K562 (cell line): ENCODE measurements around the gene SORCS2. TPM values are rescaled to one million over a fixed set of nuclear protein-coding genes. Genes with fewer than 3 reads are reported as not detected.

Experiments used
- ATAC-seq: fragments of 200-7000 bp; cut with Tn5 transposase; 3 replicates; pipeline ENCODE4 v1.9.1; 2020; ENCODE audit warnings: moderate library complexity
- BruUV-seq: library from RNA; stranded (reverse); fragments of 400-500 nt; replicated peaks from 2 replicates; lab custom pipeline; 2021; lab: Mats Ljungman, UMichigan
- CTCF ChIA-PET: fragments of 300-600 bp; formaldehyde crosslinking; extraction: SDS; loops from one replicate; lab custom pipeline; 2021; ENCODE audit warnings: low intra/inter-chr PET ratio; lab: Yijun Ruan, JAX
- POLR2A ChIA-PET: fragments of 300-600, 350-650 bp; sonication (Branson Sonifier 250); formaldehyde crosslinking; extraction: SDS; loops from one replicate; lab custom pipeline; 2021; ENCODE audit warnings: antibody characterized with exemption, inconsistent platforms; lab: Yijun Ruan, JAX
- DNase-seq, 4 experiments: peaks; one replicate each; pipeline versions ENCODE4 v3.0.0 to v3.0.0-alpha.2; 2011 to 2018; ENCODE audit warnings: low spot score in 3 of 4, mixed read lengths in 3 of 4; ENCODE audit errors: extremely low read depth in 1 of 4
- FAIRE-seq: peaks from 2 replicates; lab custom pipeline; 2011; peaks lifted over from hg19 to GRCh38; lab: Jason Lieb, UNC
- H2AFZ ChIP-seq: 2 replicates; pipeline ENCODE4 v1.6.0; 2011; ENCODE audit warnings: low read depth, low read length, control low read depth, inconsistent platforms
- H3K27ac ChIP-seq: fragments of 200-600 bp; 3 replicates; pipeline ENCODE4 v1.8.0; 2011; ENCODE audit warnings: low read depth, mild to moderate bottlenecking, control low read depth, inconsistent platforms, low read length, moderate library complexity, mixed read lengths; ENCODE audit errors: extremely low read depth
- H3K27me3 ChIP-seq, 2 experiments: fragments of 300-600 bp in 1 of 2; 2 replicates in 1 of 2; 3 replicates in 1 of 2; pipeline versions ENCODE4 v1.6.0 to v1.8.0; 2011; ENCODE audit warnings: inconsistent platforms in 2 of 2, low read length in 2 of 2, mild to moderate bottlenecking in 1 of 2, mixed read lengths in 1 of 2, moderate library complexity in 1 of 2; ENCODE audit not compliant: control insufficient read depth in 2 of 2, insufficient read depth in 2 of 2
- H3K36me3 ChIP-seq: fragments of 300-600 bp; 3 replicates; pipeline ENCODE4 v1.8.0; 2011; ENCODE audit warnings: mild to moderate bottlenecking, low read length, inconsistent platforms; ENCODE audit not compliant: control insufficient read depth, insufficient read depth
- H3K4me1 ChIP-seq, 2 experiments: fragments of 200-600 bp in 1 of 2; replicated peaks in 1 of 2; 2 replicates in 1 of 2; 3 replicates in 1 of 2; pipeline versions ENCODE4 v1.5.1 to v1.8.0; 2011; ENCODE audit warnings: inconsistent platforms in 2 of 2, low read length in 2 of 2, mild to moderate bottlenecking in 1 of 2, mixed read lengths in 1 of 2, moderate library complexity in 1 of 2; ENCODE audit not compliant: control insufficient read depth in 2 of 2, insufficient read depth in 2 of 2
- H3K4me2 ChIP-seq: 2 replicates; pipeline ENCODE4 v1.6.1; 2011; ENCODE audit warnings: low read length, control low read depth, inconsistent platforms, mixed read lengths; ENCODE audit not compliant: insufficient read depth
- H3K4me3 ChIP-seq: fragments of 200-600 bp; sonication (generic), shearing (Covaris generic); 2 replicates; pipeline ENCODE4 v1.5.1; 2016; ENCODE audit warnings: control low read depth, inconsistent platforms
- H3K79me2 ChIP-seq: fragments of 200-600 bp; 3 replicates; pipeline ENCODE4 v1.8.0; 2011; ENCODE audit warnings: low read length, inconsistent platforms; ENCODE audit not compliant: control insufficient read depth, insufficient read depth
- H3K9ac ChIP-seq, 2 experiments: 2 replicates each; pipeline versions ENCODE4 v1.6.0 to v1.6.1; 2011; ENCODE audit warnings: low read depth in 2 of 2, low read length in 2 of 2, control low read depth in 1 of 2, inconsistent platforms in 1 of 2, mild to moderate bottlenecking in 1 of 2, mixed read lengths in 1 of 2; ENCODE audit not compliant: insufficient read depth in 1 of 2
- H3K9me1 ChIP-seq: one replicate; pipeline ENCODE4 v1.6.0; 2011; ENCODE audit warnings: inconsistent platforms, mild to moderate bottlenecking, low read length, moderate library complexity; ENCODE audit not compliant: control insufficient read depth, insufficient read depth
- H3K9me3 ChIP-seq: replicated peaks from 2 replicates; pipeline ENCODE4 v1.5.1; 2011; ENCODE audit warnings: low read depth, low read length, inconsistent platforms; ENCODE audit not compliant: control insufficient read depth, insufficient read depth
- H4K20me1 ChIP-seq: replicated peaks from 2 replicates; pipeline ENCODE4 v1.6.1; 2011; ENCODE audit warnings: low read length, inconsistent platforms, mixed read lengths; ENCODE audit not compliant: control insufficient read depth, insufficient read depth
- C11orf30 ChIP-seq: fragments of 450-650 bp; IDR thresholded peaks from 2 replicates; pipeline ENCODE4 v1.6.1; 2016; ENCODE audit warnings: low read depth, mild to moderate bottlenecking
- E4F1 ChIP-seq: fragments of 250-450 bp; sonication (Bioruptor Pico); IDR thresholded peaks from 2 replicates; pipeline ENCODE4 v1.5.0; 2021; ENCODE audit warnings: mild to moderate bottlenecking, borderline replicate concordance
- FOXM1 ChIP-seq, 2 experiments: fragments of 450-650 bp in 1 of 2; sonication (generic) in 1 of 2; formaldehyde crosslinking in 1 of 2; IDR thresholded peaks; 2 replicates each; pipeline versions ENCODE4 v1.6.1 to v1.9.0; 2017 to 2022; ENCODE audit warnings: low read depth in 2 of 2, mild to moderate bottlenecking in 2 of 2, missing genetic modification reagents in 1 of 2, moderate library complexity in 1 of 2
- FUS ChIP-seq: fragments of 200-400 bp; formaldehyde crosslinking; optimal IDR thresholded peaks from 2 replicates; pipeline ENCODE3; 2017; ENCODE audit warnings: low read depth, low read length
- HMGXB4 ChIP-seq: sonication (generic); formaldehyde crosslinking; IDR thresholded peaks from 2 replicates; pipeline ENCODE4 v1.8.1; 2023; ENCODE audit warnings: mild to moderate bottlenecking, missing genetic modification reagents
- KLF10 ChIP-seq: fragments of 250-450 bp; sonication (Bioruptor Pico); IDR thresholded peaks from 2 replicates; pipeline ENCODE4 v1.6.1; 2021; ENCODE audit warnings: matching md5 sums
- MAFG ChIP-seq: fragments of 450-650 bp; conservative IDR thresholded peaks from 2 replicates; pipeline ENCODE4 v1.6.1; 2016; ENCODE audit warnings: missing genetic modification characterization, missing compliant biosample characterization
- MEF2A ChIP-seq: IDR thresholded peaks from 2 replicates; pipeline ENCODE4 v1.6.1; 2011; ENCODE audit warnings: low read depth, mild to moderate bottlenecking, low read length, moderate library complexity; ENCODE audit not compliant: control insufficient read depth
- NFE2 ChIP-seq: IDR thresholded peaks from 2 replicates; pipeline ENCODE4 v1.6.1; 2014; ENCODE audit warnings: antibody characterized with exemption, low read depth
- XRCC3 ChIP-seq: fragments of 450-650 bp; IDR thresholded peaks from 2 replicates; pipeline ENCODE4 v1.6.1; 2017; ENCODE audit warnings: mild to moderate bottlenecking, moderate library complexity
- ZBTB34 ChIP-seq: fragments of 250-450 bp; sonication (Bioruptor Pico); IDR thresholded peaks from 2 replicates; pipeline ENCODE4 v1.8.0; 2021; ENCODE audit warnings: mild to moderate bottlenecking, moderate library complexity
- ZNF316 ChIP-seq: fragments of 450-650 bp; IDR thresholded peaks from 2 replicates; pipeline ENCODE4 v1.6.1; 2016
- ZNF324 ChIP-seq: fragments of 250-450 bp; sonication (Bioruptor Pico); IDR thresholded peaks from 2 replicates; pipeline ENCODE4 v1.4.0; 2020; ENCODE audit warnings: mild to moderate bottlenecking
- ZNF584 ChIP-seq: fragments of 200-800 bp; sonication (Bioruptor generic); IDR thresholded peaks from 2 replicates; pipeline ENCODE4 v1.6.1; 2016; ENCODE audit warnings: low read depth, mild to moderate bottlenecking, missing genetic modification characterization, missing compliant biosample characterization
- WGBS: fragments of 100-300 bp; shearing (Covaris generic); methylation state at CpG from one replicate; pipeline ENCODE4 v1.1.6; 2016; ENCODE audit warnings: low coverage, mixed read lengths; ENCODE audit not compliant: insufficient coverage; ENCODE audit errors: missing lambda C conversion rate; 5-methylcytosine and 5-hydroxymethylcytosine counted together
- in situ Hi-C: fragments of 300-500 bp; cut with MboI; formaldehyde crosslinking; loops from 4 replicates; pipeline ENCODE4 v1.15.0; 2018; ENCODE audit warnings: inconsistent platforms, mixed read lengths
- intact Hi-C: fragments of 100-400 bp; cut with micrococcal nuclease; formaldehyde crosslinking; loops from 2 replicates; pipeline ENCODE4 v1.14.2; 2022
- polyA plus RNA-seq, 8 experiments: library from polyadenylated mRNA; depleted of rRNA in 4 of 8; stranded (reverse) in 5 of 8; unstranded in 3 of 8; fragments of >200 nt; fragmentation: Nextera tagmentation in 2 of 8; fragmentation: Illumina TruSeq in 1 of 8; extraction: Ambion mirVana in 2 of 8; extraction: Trizol in 1 of 8; gene quantifications; 2 replicates each; pipeline versions ENCODE4 v1.2.1 to v1.2.3, GENCODE V29; 2011 to 2014; ENCODE audit warnings: inconsistent platforms in 1 of 8, missing spikeins in 1 of 8
- total RNA-seq, 7 experiments: library from RNA; depleted of rRNA in 6 of 7; stranded (reverse); fragments of >200 nt in 6 of 7; fragmentation: Illumina TruSeq in 2 of 7; extraction: Trizol in 2 of 7; gene quantifications; 2 replicates each; pipeline versions ENCODE4 v1.2.1 to v1.2.3, GENCODE V29; 2011 to 2021; ENCODE audit warnings: low replicate concordance in 1 of 7

SORCS2 gene
- total and polyA plus RNA-seq, 9 of the 15 experiments (the other 6 are each of a cell fraction or from before 2014, with no cell fraction given), result not detected

GRCh38 chr4:7679406-7680040 is 487.2 kb downstream of the SORCS2 start:
- no peaks in the 10 kb centered on the region for H3K36me3 ChIP-seq
- intact Hi-C loops (no loop called here), in situ Hi-C loops (no loop called here)
- H3K79me2 ChIP-seq, result no peaks in the 10 kb centered on the region
- ChIA-PET CTCF (no interaction called here), POLR2A (no interaction called here)
- DNase-seq (no peak), ATAC-seq (peak; percentile 35; the same call in 1 of the 3 replicates), FAIRE-seq (no peak)
- H2AFZ ChIP-seq, result no peak overlapping the region
- peaks cover 0 to 32% of the 10 kb centered on the region in 2 experiments; a peak in 3 of 5 replicates for H3K27me3 ChIP-seq
- H3K9me1 ChIP-seq, result no peaks in the 10 kb centered on the region
- no peaks in the 10 kb centered on the region for H4K20me1 ChIP-seq
- H3K27ac ChIP-seq, result no peak overlapping the region
- no peak overlapping the region for H3K9ac ChIP-seq
- no TSS peak for BruUV-seq
- H3K4me1 ChIP-seq, result no peaks in the 10 kb centered on the region
- WGBS, result 0% methylated on average over 11 of the region's 11 CpGs
- H3K4me2 ChIP-seq, result no peak overlapping the region
- no peak for TF ChIP-seq FOXM1 (IDR thresholded peaks at IDR 0.05; ENCODE audit: low read depth)
- no peak for TF ChIP-seq FOXM1 (CRISPR knock-in tag; IDR thresholded peaks at IDR 0.05; ENCODE audit: low read depth)
- no peak for TF ChIP-seq FUS
- TF ChIP-seq XRCC3, result no peak
- TF ChIP-seq ZNF316, result 0 out of 2 replicates have a peak, but pooled peaks have one; percentile 11
- no peak for TF ChIP-seq E4F1 (CRISPR knock-in tag)
- 0 out of 2 replicates have a peak, but pooled peaks have one; percentile 46 for TF ChIP-seq MAFG (tag)
- no peak for TF ChIP-seq MEF2A
- TF ChIP-seq KLF10 (CRISPR knock-in tag), result no peak
- TF ChIP-seq ZBTB34 (CRISPR knock-in tag), result no peak
- 0 out of 2 replicates have a peak, but pooled peaks have one; percentile 25 for TF ChIP-seq NFE2
- TF ChIP-seq C11orf30, result peak; percentile 21; the same call in 1 of the 2 replicates
- TF ChIP-seq HMGXB4, result no peak
- no peak for TF ChIP-seq ZNF584
- TF ChIP-seq ZNF324 (CRISPR knock-in tag), result no peak
- no peak overlapping the region for H3K4me3 ChIP-seq
- no peaks in the 10 kb centered on the region for H3K9me3 ChIP-seq
